HG03139 (cell line): ENCODE results near the gene CHMP4A.

ENCODE experiments used
- ATAC-seq: cut with Tn5 transposase; IDR thresholded peaks from one replicate; pipeline ENCODE4 v1.9.1; 2021; ENCODE audit not compliant: unreplicated experiment

CHMP4A gene, protein sequence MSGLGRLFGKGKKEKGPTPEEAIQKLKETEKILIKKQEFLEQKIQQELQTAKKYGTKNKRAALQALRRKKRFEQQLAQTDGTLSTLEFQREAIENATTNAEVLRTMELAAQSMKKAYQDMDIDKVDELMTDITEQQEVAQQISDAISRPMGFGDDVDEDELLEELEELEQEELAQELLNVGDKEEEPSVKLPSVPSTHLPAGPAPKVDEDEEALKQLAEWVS

GRCh38 chr14:24212924-24213865 lies at the start of gene CHMP4A:
Gene CHMP4A, minus strand, starts transcription at chr14:24213488. Its CDS starts 49 bp downstream, at chr14:24213439.
- peak; percentile 68 for ATAC-seq

GRCh38 chr14:24261969-24262327 lies 48.7 kb upstream of the CHMP4A start:
- no peak for ATAC-seq

- no peak for ATAC-seq
These were observed 48.1 kb upstream of the CHMP4A start for GRCh38 chr14:24261256-24261968.

DNA sequence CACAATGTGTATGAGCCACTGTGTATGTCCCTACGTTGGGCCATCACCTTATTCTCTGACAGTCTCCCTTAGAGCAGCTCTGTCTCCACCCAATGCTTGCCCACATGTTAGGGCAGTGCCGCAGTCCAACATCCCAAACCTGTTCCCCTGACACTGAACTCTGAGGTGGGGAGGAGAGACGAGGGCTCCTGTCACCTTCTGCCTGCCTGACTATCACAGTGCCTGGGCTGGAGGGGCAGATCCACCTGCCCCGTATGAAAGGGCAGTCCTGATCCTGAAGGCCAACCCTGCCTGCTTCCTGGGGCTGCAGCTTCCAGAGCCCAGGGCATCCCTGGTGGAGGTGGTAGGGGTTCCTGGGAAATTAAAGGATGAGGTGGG lies 47.5 kb upstream of the CHMP4A start:
- no peak for ATAC-seq

DNA sequence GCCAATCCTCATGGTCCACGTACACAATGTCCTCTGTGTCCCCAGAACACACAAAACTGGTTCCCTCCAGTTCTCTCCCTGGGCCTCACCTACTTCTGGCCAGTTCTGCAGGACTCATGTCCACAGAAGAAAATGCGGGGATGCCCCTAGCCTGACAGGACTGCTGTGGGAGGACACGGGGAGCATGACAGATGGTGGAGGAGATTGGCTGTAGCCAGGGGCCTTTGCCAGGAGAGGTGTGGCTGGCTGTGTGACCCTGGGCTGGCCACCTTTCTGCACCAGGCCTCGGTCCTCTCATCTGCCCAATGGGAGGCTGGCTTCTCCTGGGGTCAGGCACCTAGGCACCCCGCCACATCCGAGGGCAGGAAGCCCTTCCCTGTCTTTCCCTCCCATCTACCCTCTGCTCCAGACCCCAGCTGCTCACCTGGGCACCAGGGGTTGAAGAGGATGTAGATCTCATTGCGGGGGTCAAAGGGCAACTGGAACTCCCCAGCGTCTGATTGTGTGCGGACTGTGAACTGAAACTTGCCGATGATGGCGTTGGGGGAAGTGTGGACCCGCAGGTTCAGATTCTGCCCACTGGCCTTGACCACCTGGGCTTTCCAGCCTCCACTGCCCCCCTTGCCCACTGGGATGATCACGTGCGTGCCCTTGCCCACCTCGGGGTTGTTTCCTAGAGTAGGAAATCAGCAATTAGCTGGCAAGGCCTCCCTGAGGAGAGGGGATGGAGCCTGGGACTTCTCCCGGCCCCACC lies 46.9 kb upstream of the CHMP4A start:
- ATAC-seq: no peak

DNA sequence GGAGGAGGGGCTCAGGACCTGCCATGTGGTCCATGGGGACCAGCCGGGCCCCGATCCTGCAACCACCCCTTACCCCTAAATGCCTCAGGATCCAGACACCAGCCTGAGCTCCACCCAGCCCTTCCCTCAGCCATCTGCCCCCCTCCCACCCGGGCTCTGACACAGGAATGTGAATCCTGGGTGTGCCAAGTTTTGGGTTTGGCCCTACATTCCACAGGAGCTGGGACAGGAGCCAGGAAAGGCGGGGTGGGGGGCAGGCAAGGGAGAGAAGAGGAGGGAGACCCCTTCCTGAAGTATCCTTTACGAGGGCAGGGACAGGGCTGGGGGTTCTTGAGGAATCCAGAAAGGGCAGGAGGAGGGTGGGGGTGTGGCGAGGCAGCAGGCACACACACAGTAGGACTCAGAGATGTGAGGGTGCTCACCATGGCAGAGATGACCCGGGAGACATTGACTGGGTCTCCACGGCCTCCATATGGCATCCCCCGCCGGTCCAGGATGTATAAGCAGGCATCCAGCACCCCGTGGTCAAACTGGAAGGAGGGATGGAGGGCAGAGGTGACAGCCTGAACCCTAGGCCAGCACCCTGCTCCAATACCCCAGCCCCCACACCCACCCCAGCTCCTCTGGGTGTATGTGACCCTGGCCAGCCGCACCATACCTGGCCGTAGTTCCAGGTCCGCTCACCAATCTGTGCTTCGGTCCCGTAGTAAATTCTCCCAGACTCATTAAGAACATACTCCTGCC lies 46.2 kb upstream of the CHMP4A start:
- no peak for ATAC-seq

- ATAC-seq: no peak
These were observed 45.4 kb upstream of the CHMP4A start for GRCh38 chr14:24258548-24259265.

- ATAC-seq: no peak
These were observed 44.8 kb upstream of the CHMP4A start for GRCh38 chr14:24258119-24258518.

DNA sequence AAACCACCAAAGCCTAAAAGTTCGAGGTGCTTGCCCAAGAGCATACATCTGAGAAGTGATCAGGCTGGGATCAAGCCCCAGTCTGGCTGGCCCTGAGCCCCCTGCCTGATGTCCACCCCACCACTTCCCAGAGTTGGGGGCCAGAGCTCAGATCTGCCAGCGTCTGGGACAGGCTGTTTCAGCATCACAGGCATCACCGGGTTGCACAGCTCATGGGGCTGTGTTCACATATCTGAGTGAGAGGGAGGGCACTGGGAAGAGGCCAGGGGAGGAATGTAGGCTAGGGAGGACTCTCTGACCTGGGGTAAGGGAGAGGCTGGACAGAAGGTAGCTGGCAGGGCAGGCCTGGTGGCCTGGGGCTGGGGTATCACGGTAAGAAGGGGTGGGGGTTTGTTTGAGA lies 43.7 kb upstream of the CHMP4A start:
- ATAC-seq: no peak

- no peak for ATAC-seq
These were observed 42.8 kb upstream of the CHMP4A start for GRCh38 chr14:24255931-24256711.

DNA sequence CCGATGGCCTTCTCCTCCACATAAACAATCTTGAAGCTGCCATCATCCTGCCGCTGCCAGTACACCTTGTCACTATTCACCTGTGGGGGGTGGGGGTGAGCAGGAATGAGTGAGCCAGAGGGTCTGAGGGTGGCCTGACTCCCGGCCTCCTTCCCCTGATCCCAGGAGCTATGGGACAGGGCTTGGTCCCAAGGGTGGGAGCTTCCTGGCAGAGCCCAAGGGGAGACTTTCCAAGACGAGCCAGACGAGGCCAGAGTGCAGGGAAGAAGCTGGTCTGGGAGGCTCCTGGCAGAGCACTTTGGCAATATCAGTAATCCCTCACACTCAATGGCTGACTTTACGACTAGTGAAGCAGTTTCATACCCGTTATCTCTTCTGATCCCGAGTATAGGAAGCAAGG lies 42.1 kb upstream of the CHMP4A start:
- ATAC-seq: no peak

DNA sequence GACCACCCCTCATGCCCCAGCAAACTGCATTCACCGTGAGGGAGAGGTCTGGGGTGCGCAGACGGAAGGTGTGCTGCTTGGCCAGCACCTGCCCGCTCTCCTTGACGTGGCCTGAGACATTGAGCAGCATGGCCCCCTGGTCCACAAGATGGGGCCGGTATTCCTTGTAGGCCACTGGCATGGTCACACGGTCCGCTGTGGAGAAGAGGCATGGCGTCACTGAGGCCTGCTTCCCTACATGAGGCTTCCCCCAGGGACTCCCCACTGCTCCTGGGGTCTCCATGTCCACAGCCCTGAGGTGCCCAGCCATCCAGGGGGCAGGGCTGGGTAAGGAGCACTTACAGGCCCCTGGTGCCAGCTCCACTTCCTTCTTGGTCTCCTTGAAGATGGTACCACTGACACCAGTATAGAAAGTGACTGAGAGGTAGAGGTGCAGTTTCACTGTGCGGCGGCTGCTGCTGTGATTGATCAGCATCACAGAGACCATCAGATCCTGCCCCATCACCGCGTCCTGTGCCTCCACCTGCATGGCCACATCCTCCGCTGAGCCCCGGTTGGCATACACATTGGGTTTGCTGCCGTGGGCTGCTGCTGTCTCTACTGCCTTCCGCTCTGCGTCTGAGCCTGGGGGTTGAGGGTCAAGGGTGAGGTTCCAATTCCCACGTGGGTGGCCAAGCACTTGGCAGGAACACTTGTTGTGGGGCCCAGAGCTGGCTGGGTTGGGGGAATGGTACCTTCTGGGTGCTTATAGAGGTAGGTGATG lies 41.5 kb upstream of the CHMP4A start:
- ATAC-seq: no peak

GRCh38 chr14:24253936-24254335 lies 40.6 kb upstream of the CHMP4A start:
- ATAC-seq: no peak

DNA sequence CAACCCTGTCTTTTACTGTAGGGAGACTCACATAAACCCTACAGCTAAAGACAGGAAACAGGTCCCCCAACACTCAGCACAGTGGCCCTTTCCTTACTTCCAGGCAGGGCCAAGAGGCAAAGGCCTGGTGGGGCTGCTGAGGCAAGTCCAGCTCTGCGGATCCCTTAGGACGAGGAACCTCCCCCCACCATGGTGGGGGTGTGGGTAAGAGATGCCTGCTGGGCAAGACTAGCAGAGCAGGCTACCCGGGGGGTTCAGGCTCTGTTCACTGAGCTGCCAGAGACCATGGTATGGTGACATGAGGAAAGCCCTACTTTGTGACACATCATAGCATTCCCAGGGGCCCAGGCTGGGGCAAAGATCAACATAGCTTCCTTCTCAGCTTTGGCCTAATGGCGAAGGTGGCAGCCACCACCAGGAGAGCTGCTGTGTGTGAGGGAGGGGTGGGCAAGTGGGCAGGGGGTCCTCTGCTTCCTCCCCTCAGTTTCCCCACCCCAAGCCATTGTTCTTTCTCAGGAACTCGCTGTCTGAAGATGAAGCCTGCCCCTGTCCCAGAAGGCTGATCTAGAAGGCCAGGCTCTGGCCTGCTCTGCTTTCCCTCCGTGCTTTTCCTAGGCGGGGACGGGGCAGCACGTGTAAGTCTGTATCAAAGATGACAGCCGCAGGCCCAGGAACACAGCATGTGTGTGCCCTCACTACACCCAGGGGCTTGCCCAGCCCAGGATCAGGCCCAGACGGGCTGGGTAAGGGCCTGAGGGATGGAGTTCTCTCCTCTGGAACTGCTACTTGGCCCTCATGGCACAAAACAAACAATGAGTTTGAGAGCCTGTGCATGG lies 39.2 kb upstream of the CHMP4A start:
- no peak for ATAC-seq

DNA sequence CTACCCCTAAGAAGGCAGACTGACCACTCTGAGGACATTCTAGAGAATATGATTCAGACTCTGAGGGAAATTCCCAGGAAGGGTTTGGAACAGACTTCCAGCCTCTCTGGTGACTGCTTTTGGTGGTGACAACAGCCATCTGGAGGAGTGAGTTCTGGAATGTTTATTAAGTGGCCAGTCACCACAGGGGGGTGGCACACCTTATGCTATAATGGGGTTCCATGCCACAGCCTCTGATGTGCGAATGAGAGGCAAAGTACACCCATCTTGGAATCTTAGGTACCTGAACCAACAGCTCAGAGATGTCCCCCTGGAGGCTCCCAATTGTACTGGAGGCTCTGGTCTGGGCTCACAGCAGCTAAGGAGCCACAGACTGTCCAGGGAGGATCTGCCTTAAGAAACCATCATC lies 38.6 kb upstream of the CHMP4A start:
- no peak for ATAC-seq

- ATAC-seq: no peak
These were observed 37.1 kb upstream of the CHMP4A start for GRCh38 chr14:24250354-24250753.
